Body of pancreas (tissue), 4 donors: ENCODE results near the gene OR10A5. TPM values are rescaled to one million over a fixed set of nuclear protein-coding genes. Genes with fewer than 3 reads are reported as not detected.

Experiments used
- ATAC-seq: fragments of 150-250 bp; one replicate; pipeline ENCODE4 v1.9.1; 2016
- DNase-seq, 4 donors: peaks; one replicate each; pipeline ENCODE4 v3.0.0-alpha.2; 2019
- H3K27ac ChIP-seq, 4 donors: fragments of 200-600 bp; sonication (generic); 1 replicate in 3 of 4; 2 replicates in 1 of 4; pipeline versions ENCODE4 v1.5.1 to v1.6.1; 2016 to 2019; ENCODE audit warnings: mild to moderate bottlenecking in 1 of 4, mixed read lengths in 1 of 4, moderate library complexity in 1 of 4
- H3K27me3 ChIP-seq, 2 donors: fragments of 200-600 bp; sonication (generic); one replicate each; pipeline ENCODE4 v1.6.0; 2016; ENCODE audit warnings: mild to moderate bottlenecking in 1 of 2
- H3K36me3 ChIP-seq, 2 donors: fragments of 200-600 bp; sonication (generic); replicated peaks in 1 of 2; 2 replicates each; pipeline ENCODE4 v1.5.1; 2016; ENCODE audit warnings: low read depth in 2 of 2; ENCODE audit not compliant: insufficient read depth in 1 of 2
- H3K4me1 ChIP-seq: fragments of 200-600 bp; sonication (generic); one replicate; pipeline ENCODE4 v1.6.0; 2016
- H3K4me3 ChIP-seq, 2 donors: fragments of 200-600 bp; sonication (generic); 1 replicate in 1 of 2; 2 replicates in 1 of 2; pipeline ENCODE4 v1.5.1; 2016 to 2019
- H3K9me3 ChIP-seq, 3 donors: fragments of 200-600 bp; sonication (generic); 1 replicate in 2 of 3; 2 replicates in 1 of 3; pipeline ENCODE4 v1.5.1; 2016
- CTCF ChIP-seq, 7 experiments: fragments of 450-650 bp in 4 of 7; fragments of 200-600 bp in 3 of 7; sonication (generic) in 3 of 7; IDR thresholded peaks; one replicate each; pipeline ENCODE4 v1.5.1; 2016 to 2019; ENCODE audit warnings: antibody characterized with exemption in 7 of 7
- POLR2A ChIP-seq, 3 donors: fragments of 450-650 bp; IDR thresholded peaks; one replicate each; pipeline ENCODE4 v1.6.1; 2016; ENCODE audit warnings: antibody characterized with exemption in 3 of 3, mild to moderate bottlenecking in 2 of 3
- intact Hi-C: fragments of 100-400 bp; cut with DNase I; formaldehyde crosslinking; loops from one replicate; pipeline ENCODE4 v1.15.1; 2023
- total RNA-seq, 2 donors: library from RNA; depleted of rRNA; stranded (reverse); fragments of >200 nt; gene quantifications; one replicate each; pipeline ENCODE4 v1.1.0, GENCODE V29; 2016

The OR10A5 gene
- total RNA-seq, 2 donors from 2014 or later: not detected

GRCh38 chr11:6894097-6894496 lies 48.6 kb downstream of the OR10A5 start:
- Histone ChIP-seq H3K27me3 (no peaks in the 10 kb centered on the region), H3K27ac (no peak overlapping the region), H3K36me3 (no peaks in the 10 kb centered on the region), H3K9me3 (no peaks in the 10 kb centered on the region), H3K4me1 (no peaks in the 10 kb centered on the region), H3K4me3 (no peak overlapping the region)
- DNase-seq: no peak
- no peak for ATAC-seq
- TF ChIP-seq POLR2A (IDR thresholded peaks at IDR 0.05): no peak
- no peak for TF ChIP-seq CTCF (IDR thresholded peaks at IDR 0.05)
- intact Hi-C loops: no loop called here

GRCh38 chr11:6895010-6895409 lies 49.5 kb downstream of the OR10A5 start:
- no peaks in the 10 kb centered on the region for H3K9me3 ChIP-seq
- H3K36me3 ChIP-seq: no peaks in the 10 kb centered on the region
- intact Hi-C loops: no loop called here
- DNase-seq: no peak
- H3K4me3 ChIP-seq: no peak overlapping the region
- H3K4me1 ChIP-seq: no peaks in the 10 kb centered on the region
- TF ChIP-seq CTCF (IDR thresholded peaks at IDR 0.05) (no peak), POLR2A (IDR thresholded peaks at IDR 0.05) (no peak)
- H3K27ac ChIP-seq: no peak overlapping the region
- ATAC-seq: no peak
- no peaks in the 10 kb centered on the region for H3K27me3 ChIP-seq

Other genes starting within 250 kb of the OR10A5 start
- 1 to 10 TPM; 5.4 to 8.9 TPM for gene RRP8, start 242.1 kb upstream of the OR10A5 start, total RNA-seq
- gene ILK, start 241.9 kb upstream of the OR10A5 start, total RNA-seq: 100 to 1,000 TPM in 1 of 2 donors, 10 to 100 TPM in 1; 82.8 to 137 TPM
- 100 to 1,000 TPM; 115 to 215 TPM for gene TAF10, start 233.5 kb upstream of the OR10A5 start, total RNA-seq
- 10 to 100 TPM; 20.8 TPM for gene TPP1, start 226.3 kb upstream of the OR10A5 start, total RNA-seq
- 10 to 100 TPM in 1 of 2 donors, 1 to 10 TPM in 1; 6.0 to 10.9 TPM for gene DCHS1, start 189.9 kb upstream of the OR10A5 start, total RNA-seq
- 100 to 1,000 TPM in 1 of 2 donors, 10 to 100 TPM in 1; 19.4 to 263 TPM for gene MRPL17, start 162.3 kb upstream of the OR10A5 start, total RNA-seq
- gene OR2AG2, start 73.7 kb upstream of the OR10A5 start, total RNA-seq: under 1 TPM; under 0.01 to 0.26 TPM
- gene OR2AG1, start 62.7 kb upstream of the OR10A5 start, total RNA-seq: not detected
- 1 to 10 TPM; 1.0 to 2.3 TPM for gene OR6A2, start 46.0 kb upstream of the OR10A5 start, total RNA-seq
- gene OR10A2, start 17.4 kb downstream of the OR10A5 start, total RNA-seq: not detected
- not detected for gene OR10A4, start 30.9 kb downstream of the OR10A5 start, total RNA-seq
- under 1 TPM in 1 of 2 donors, not detected in 1; 0.78 TPM for gene OR2D2, start 46.8 kb downstream of the OR10A5 start, total RNA-seq
- not detected for gene OR2D3, start 75.3 kb downstream of the OR10A5 start, total RNA-seq
- gene ZNF215, start 80.7 kb downstream of the OR10A5 start, total RNA-seq: 1 to 10 TPM; 4.9 to 7.3 TPM
- 1 to 10 TPM; 2.1 to 4.3 TPM for gene ZNF214, start 174.7 kb downstream of the OR10A5 start, total RNA-seq
- gene NLRP14, start 174.8 kb downstream of the OR10A5 start, total RNA-seq: under 1 TPM; under 0.01 to 0.33 TPM
- 1 to 10 TPM in 1 of 2 donors, not detected in 1; 3.3 TPM for gene RBMXL2, start 243.3 kb downstream of the OR10A5 start, total RNA-seq